H1 (cell line): ENCODE results near the gene KCNH6. TPM values are rescaled to one million over a fixed set of nuclear protein-coding genes. Genes with fewer than 3 reads are reported as not detected.

Experiments used
- SP4 ChIP-seq: IDR thresholded peaks from 2 replicates; pipeline ENCODE4 v1.6.1; 2012; ENCODE audit warnings: low read length, inconsistent platforms
- TBP ChIP-seq: IDR thresholded peaks from 2 replicates; pipeline ENCODE4 v1.6.1; 2011; ENCODE audit warnings: low read depth, low read length, improper control_type of control experiment
- polyA plus RNA-seq, 7 experiments: library from polyadenylated mRNA; depleted of rRNA in 3 of 7; stranded (reverse) in 5 of 7; unstranded in 2 of 7; fragments of >200 nt in 5 of 7; fragments of 200-250 nt in 2 of 7; gene quantifications; 1 replicate in 5 of 7; 2 replicates in 1 of 7; 4 replicates in 1 of 7; pipeline versions ENCODE4 v1.2.1 to v1.2.3, GENCODE V29; 2011 to 2013; ENCODE audit warnings: missing spikeins in 2 of 7, mixed read lengths in 2 of 7
- total RNA-seq: library from RNA; stranded (reverse); fragmentation: NEBNext Ultra II Directional; extraction: Animal tissue kit (Norgen Biotek cat#: 25700); gene quantifications from 2 replicates; pipeline ENCODE4 v1.2.1, GENCODE V29; 2021

The KCNH6 gene
- total and polyA plus RNA-seq, 2 of the 8 experiments (the other 6 are each of a cell fraction or from before 2014, with no cell fraction given) = 1.8 to 3.6 TPM

DNA sequence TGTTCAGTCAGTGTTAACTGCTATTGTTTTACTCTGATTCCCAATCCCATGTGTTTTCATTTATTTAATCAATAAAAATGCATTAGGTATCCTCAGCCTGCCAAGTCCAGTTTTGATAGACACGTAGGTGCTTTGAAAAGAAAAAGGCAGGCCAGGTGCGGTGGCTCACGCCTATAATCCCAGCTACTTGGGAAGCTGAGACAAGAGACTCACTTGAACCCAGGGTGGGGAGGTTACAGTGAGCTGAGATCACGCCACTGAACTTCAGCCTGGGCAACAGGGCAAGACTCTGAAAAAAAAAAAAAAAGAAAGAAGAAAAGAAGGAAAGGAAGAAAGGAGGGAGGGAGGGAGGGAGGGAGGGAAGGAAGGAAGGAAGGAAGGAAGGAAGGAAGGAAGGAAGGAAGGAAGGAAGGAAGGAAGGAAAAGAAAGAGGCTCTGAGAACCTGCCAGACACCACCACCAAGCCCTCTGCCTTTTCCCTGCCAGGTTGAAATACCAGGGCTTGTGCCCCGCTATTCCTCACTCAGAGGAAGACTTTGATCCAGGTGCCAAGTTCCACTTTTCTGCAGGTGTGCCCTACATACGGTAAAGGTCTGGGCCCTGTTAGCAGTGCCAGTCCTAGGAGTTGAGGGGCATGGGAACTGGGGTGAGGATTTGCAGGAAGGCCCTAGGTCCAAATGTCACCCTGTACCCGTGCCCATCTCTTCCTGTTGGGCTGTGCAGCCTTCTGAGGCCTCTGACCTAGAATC is 10.1 kb upstream of the KCNH6 start (continued):
- no peak for TF ChIP-seq SP4
- no peak for TF ChIP-seq TBP
